BJ (cell line): Measurements from ENCODE around the gene PTPRB. TPM values are rescaled to one million over a fixed set of nuclear protein-coding genes. Genes with fewer than 3 reads are reported as not detected.

Source experiments
- CTCF ChIA-PET: fragments of 350-600 bp; formaldehyde crosslinking; extraction: SDS; loops from one replicate; lab custom pipeline; 2021; ENCODE audit warnings: antibody characterized with exemption, inconsistent platforms; lab: Yijun Ruan, JAX
- POLR2A ChIA-PET: fragments of 300-600 bp; sonication (Branson Sonifier 250); formaldehyde crosslinking; extraction: SDS; loops from one replicate; lab custom pipeline; 2021; ENCODE audit warnings: antibody characterized with exemption; lab: Charles Lee
- DNase-seq: peaks from one replicate; pipeline ENCODE4 v3.0.0-alpha.2; 2011; ENCODE audit warnings: low read depth
- H3K27me3 ChIP-seq: 2 replicates; pipeline ENCODE4 v1.6.0; 2011; ENCODE audit warnings: low read length; ENCODE audit not compliant: control insufficient read depth, insufficient read depth
- H3K36me3 ChIP-seq: 2 replicates; pipeline ENCODE4 v1.5.1; 2011; ENCODE audit warnings: low read length; ENCODE audit not compliant: control insufficient read depth, insufficient read depth
- H3K4me3 ChIP-seq: 2 replicates; pipeline ENCODE4 v1.5.1; 2011; ENCODE audit warnings: low read depth, mild to moderate bottlenecking, control low read depth, low read length
- CTCF ChIP-seq: IDR thresholded peaks from 2 replicates; pipeline ENCODE4 v1.5.1; 2011; ENCODE audit warnings: low read depth, mild to moderate bottlenecking, control low read depth, inconsistent platforms, low read length, moderate library complexity; ENCODE audit not compliant: insufficient read depth
- polyA plus RNA-seq: library from polyadenylated mRNA; depleted of rRNA; stranded (reverse); fragments of >200 nt; gene quantifications from 2 replicates; pipeline ENCODE4 v1.2.3, GENCODE V29; 2011

PTPRB gene
- polyA plus RNA-seq, 1 experiment, result 1.7 TPM

- Histone ChIP-seq H3K27me3 (no peaks in the 10 kb centered on the region), H3K4me3 (no peak overlapping the region), H3K36me3 (no peaks in the 10 kb centered on the region)
- DNase-seq, result no peak
- CTCF ChIA-PET, result interaction anchor here (1.2 to 2.3 kb wide), 2 partner anchors 9 to 115 kb away, joined by 4 to 10 read pairs; no protein-coding TSS in a partner anchor
- no peak for TF ChIP-seq CTCF
- POLR2A ChIA-PET, result no interaction called here
Measured at GRCh38 chr12:70604662-70605061, 32.6 kb downstream of the PTPRB start.

DNA sequence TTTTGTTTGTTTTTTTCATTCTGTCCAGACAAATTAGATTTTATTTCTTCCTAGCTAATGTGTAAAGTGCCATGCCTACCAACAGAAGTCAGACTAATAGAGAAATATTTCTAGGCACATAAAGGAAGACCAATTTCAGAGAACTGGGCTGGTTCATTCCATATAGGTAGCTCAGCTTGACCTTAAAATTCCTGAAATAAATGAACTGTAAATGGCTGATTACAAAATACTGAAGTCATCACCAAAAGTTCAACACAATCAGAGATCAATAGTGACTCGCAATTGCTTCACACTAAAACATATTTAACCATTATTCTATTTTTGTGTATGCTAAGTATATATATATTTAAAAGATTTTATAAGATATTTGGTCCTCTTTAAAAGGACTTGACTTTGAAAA is 34.2 kb downstream of the PTPRB start:
- POLR2A ChIA-PET, result no interaction called here
- CTCF ChIA-PET, result interaction anchor here (0.9 to 1.4 kb wide), 5 partner anchors 12 to 724 kb away, joined by 3 read pairs; no protein-coding TSS in a partner anchor
- no peaks in the 10 kb centered on the region for H3K36me3 ChIP-seq
- no peak for TF ChIP-seq CTCF
- H3K27me3 ChIP-seq, result no peaks in the 10 kb centered on the region
- H3K4me3 ChIP-seq, result no peak overlapping the region
- no peak for DNase-seq

- DNase-seq, result no peak
- H3K4me3 ChIP-seq, result no peak overlapping the region
- CTCF ChIA-PET, result interaction anchor here (3.1 kb wide), 1 partner anchor 121 kb away, joined by 20 read pairs; no protein-coding TSS in a partner anchor
- H3K27me3 ChIP-seq, result no peaks in the 10 kb centered on the region
- POLR2A ChIA-PET, result no interaction called here
- no peak for TF ChIP-seq CTCF
- H3K36me3 ChIP-seq, result no peaks in the 10 kb centered on the region
Measured at GRCh38 chr12:70598467-70599193, 38.6 kb downstream of the PTPRB start.

DNA sequence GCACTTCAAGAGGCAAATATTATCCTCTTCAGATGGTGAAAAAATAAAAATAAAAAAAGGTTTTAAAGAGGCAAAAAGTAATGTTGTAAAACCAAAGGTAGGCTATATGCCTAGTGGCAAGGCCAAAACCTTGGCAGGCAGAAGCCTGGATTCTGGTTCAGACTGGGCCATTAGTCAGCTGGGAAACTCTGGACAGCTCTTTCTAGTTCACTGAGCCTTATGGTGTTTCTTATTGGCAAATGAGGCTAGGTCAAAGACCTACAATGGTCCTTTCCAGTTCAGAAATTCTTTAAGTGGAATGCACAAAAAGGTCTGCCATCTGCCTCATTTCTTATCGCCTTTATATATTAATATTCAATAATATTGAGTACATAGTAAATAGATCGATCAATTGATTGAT is 44.6 kb downstream of the PTPRB start:
- Histone ChIP-seq H3K36me3 (no peaks in the 10 kb centered on the region), H3K4me3 (no peak overlapping the region), H3K27me3 (no peaks in the 10 kb centered on the region)
- POLR2A ChIA-PET, result no interaction called here
- CTCF ChIA-PET, result interaction anchor here (0.9 to 9.5 kb wide), 2 partner anchors 100 to 127 kb away, joined by 3 to 117 read pairs; no protein-coding TSS in a partner anchor
- no peak for DNase-seq
- no peak for TF ChIP-seq CTCF

DNA sequence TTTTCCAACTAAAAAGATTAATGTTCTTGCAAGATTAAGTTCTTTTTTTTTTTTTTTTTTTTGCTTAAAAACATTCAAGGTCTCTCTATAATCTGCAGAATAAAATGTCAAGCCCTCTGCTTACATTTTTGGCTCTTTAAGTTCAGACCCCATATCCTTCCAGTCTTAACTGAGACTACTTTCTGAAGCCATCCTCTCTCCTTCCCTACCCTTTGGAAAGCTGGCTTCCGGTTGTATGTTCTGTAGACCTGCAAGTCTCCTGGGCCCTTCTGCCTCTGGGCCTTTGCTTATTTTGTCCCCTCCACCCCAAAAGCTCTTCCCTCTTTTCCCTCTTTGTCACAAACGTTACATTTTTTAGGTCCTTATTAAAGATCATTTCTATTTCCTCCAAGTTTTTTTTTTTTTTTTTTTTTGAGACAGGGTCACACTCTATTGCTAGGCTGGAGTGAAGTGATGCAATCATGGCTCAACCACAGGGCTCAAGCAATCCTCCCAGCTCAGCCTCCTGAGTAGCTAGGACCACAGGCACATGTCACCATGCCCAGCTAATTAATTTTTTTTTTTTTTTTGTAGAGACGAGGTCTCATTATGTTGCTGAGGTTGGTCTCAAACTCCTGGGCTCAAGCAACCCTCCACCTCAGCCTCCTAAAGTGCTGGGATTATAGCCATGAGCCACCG is 46.5 kb downstream of the PTPRB start:
- Histone ChIP-seq H3K4me3 (no peak overlapping the region), H3K27me3 (no peaks in the 10 kb centered on the region), H3K36me3 (no peaks in the 10 kb centered on the region)
- ChIA-PET POLR2A (no interaction called here), CTCF (interaction anchor here (0.6 to 9.5 kb wide), 12 partner anchors 10 to 711 kb away, joined by 3 to 117 read pairs (median 4); no protein-coding TSS in a partner anchor)
- no peak for TF ChIP-seq CTCF
- no peak for DNase-seq
